ENCODE measurements around the gene LUZP2.

GRCh38 chr11:25052844-25053243, 556.0 kb downstream of the LUZP2 start:
- TF ChIP-seq, protein P1, sequence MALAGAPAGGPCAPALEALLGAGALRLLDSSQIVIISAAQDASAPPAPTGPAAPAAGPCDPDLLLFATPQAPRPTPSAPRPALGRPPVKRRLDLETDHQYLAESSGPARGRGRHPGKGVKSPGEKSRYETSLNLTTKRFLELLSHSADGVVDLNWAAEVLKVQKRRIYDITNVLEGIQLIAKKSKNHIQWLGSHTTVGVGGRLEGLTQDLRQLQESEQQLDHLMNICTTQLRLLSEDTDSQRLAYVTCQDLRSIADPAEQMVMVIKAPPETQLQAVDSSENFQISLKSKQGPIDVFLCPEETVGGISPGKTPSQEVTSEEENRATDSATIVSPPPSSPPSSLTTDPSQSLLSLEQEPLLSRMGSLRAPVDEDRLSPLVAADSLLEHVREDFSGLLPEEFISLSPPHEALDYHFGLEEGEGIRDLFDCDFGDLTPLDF (CRISPR knock-in tag; IDR thresholded peaks at IDR 0.05), result no peak
- TF ChIP-seq, protein P2, sequence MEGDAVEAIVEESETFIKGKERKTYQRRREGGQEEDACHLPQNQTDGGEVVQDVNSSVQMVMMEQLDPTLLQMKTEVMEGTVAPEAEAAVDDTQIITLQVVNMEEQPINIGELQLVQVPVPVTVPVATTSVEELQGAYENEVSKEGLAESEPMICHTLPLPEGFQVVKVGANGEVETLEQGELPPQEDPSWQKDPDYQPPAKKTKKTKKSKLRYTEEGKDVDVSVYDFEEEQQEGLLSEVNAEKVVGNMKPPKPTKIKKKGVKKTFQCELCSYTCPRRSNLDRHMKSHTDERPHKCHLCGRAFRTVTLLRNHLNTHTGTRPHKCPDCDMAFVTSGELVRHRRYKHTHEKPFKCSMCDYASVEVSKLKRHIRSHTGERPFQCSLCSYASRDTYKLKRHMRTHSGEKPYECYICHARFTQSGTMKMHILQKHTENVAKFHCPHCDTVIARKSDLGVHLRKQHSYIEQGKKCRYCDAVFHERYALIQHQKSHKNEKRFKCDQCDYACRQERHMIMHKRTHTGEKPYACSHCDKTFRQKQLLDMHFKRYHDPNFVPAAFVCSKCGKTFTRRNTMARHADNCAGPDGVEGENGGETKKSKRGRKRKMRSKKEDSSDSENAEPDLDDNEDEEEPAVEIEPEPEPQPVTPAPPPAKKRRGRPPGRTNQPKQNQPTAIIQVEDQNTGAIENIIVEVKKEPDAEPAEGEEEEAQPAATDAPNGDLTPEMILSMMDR (IDR thresholded peaks at IDR 0.05), result no peak
- TF ChIP-seq ESRRA (CRISPR knock-in tag; IDR thresholded peaks at IDR 0.05; ENCODE audit: borderline replicate concordance), result no peak
- no peak for TF ChIP-seq SMAD3 (CRISPR knock-in tag; IDR thresholded peaks at IDR 0.05; ENCODE audit: borderline replicate concordance)
- TF ChIP-seq HMGA2 (CRISPR knock-in tag; IDR thresholded peaks at IDR 0.05), result no peak
- no peak for TF ChIP-seq ZBTB21 (CRISPR knock-in tag; IDR thresholded peaks at IDR 0.05; ENCODE audit: borderline replicate concordance)
- TF ChIP-seq IRF2 (CRISPR knock-in tag; IDR thresholded peaks at IDR 0.05; ENCODE audit: borderline replicate concordance, low read depth), result no peak
- TF ChIP-seq, protein P3, sequence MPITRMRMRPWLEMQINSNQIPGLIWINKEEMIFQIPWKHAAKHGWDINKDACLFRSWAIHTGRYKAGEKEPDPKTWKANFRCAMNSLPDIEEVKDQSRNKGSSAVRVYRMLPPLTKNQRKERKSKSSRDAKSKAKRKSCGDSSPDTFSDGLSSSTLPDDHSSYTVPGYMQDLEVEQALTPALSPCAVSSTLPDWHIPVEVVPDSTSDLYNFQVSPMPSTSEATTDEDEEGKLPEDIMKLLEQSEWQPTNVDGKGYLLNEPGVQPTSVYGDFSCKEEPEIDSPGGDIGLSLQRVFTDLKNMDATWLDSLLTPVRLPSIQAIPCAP (CRISPR knock-in tag; IDR thresholded peaks at IDR 0.05), result no peak
- no peak for TF ChIP-seq ATF3 (CRISPR knock-in tag; conservative IDR thresholded peaks at IDR 0.05)
